ENCODE results near the gene GNA14. TPM values are rescaled to one million over a fixed set of nuclear protein-coding genes. Genes with fewer than 3 reads are reported as not detected.

GNA14 gene
- total RNA-seq, 1 donor, result 6.5 TPM

- no peak for DNase-seq (ENCODE audit: low read depth)
- no peak overlapping the region for H3K4me3 ChIP-seq (ENCODE audit: low read depth, low read length)
Measured at GRCh38 chr9:77475641-77476473, 172.3 kb downstream of the GNA14 start.

GRCh38 chr9:77474936-77475335, 173.2 kb downstream of the GNA14 start:
- H3K4me3 ChIP-seq (ENCODE audit: low read depth, low read length), result no peak overlapping the region
- no peak for TF ChIP-seq CTCF (IDR thresholded peaks at IDR 0.05; ENCODE audit: insufficient read depth, low read depth, low read length)
- DNase-seq (ENCODE audit: low read depth), result no peak

More at GRCh38 chr9:77475641-77476473, 172.3 kb downstream of the GNA14 start:
- no peak for TF ChIP-seq CTCF (IDR thresholded peaks at IDR 0.05; ENCODE audit: insufficient read depth, low read depth, low read length)

GRCh38 chr9:77472646-77473045, 175.5 kb downstream of the GNA14 start:
- no peak overlapping the region for H3K4me3 ChIP-seq (ENCODE audit: low read depth, low read length)
- no peak for TF ChIP-seq CTCF (IDR thresholded peaks at IDR 0.05; ENCODE audit: insufficient read depth, low read depth, low read length)
- no peak for DNase-seq (ENCODE audit: low read depth)

GRCh38 chr9:77471572-77471971, 176.6 kb downstream of the GNA14 start:
- TF ChIP-seq CTCF (IDR thresholded peaks at IDR 0.05; ENCODE audit: insufficient read depth, low read depth, low read length), result no peak
- no peak for DNase-seq (ENCODE audit: low read depth)
- no peak overlapping the region for H3K4me3 ChIP-seq (ENCODE audit: low read depth, low read length)

- no peak overlapping the region for H3K4me3 ChIP-seq (ENCODE audit: low read depth, low read length)
- no peak for DNase-seq (ENCODE audit: low read depth)
- TF ChIP-seq CTCF (IDR thresholded peaks at IDR 0.05; ENCODE audit: insufficient read depth, low read depth, low read length), result no peak
Measured at GRCh38 chr9:77469515-77470231, 178.4 kb downstream of the GNA14 start.

- TF ChIP-seq CTCF (IDR thresholded peaks at IDR 0.05; ENCODE audit: insufficient read depth, low read depth, low read length), result no peak
- H3K4me3 ChIP-seq (ENCODE audit: low read depth, low read length), result no peak overlapping the region
- DNase-seq (ENCODE audit: low read depth), result no peak
Measured at GRCh38 chr9:77464661-77465060, 183.5 kb downstream of the GNA14 start.

Measured in fibroblast of villous mesenchyme (primary cell).